ENCODE measurements around the gene ROBO1. TPM values are rescaled to one million over a fixed set of nuclear protein-coding genes. Genes with fewer than 3 reads are reported as not detected.
A peak's percentile ranks its signal among the peaks of the same experiment; 100 is the strongest.

Gene ROBO1
- total and polyA plus RNA-seq, 2 donors (not counting 3 experiments of a cell fraction or from before 2014, with no cell fraction given), result 5.9 to 14.2 TPM

GRCh38 chr3:79558943-79559342 lies 208.9 kb downstream of the ROBO1 start:
- ChIA-PET CTCF (interaction anchor here (0.6 kb wide), 1 partner anchor 1063 kb away, joined by 3 read pairs; no protein-coding TSS in a partner anchor), POLR2A (no interaction called here)
- DNase-seq (ENCODE audit: low read depth, low spot score) (no peak), FAIRE-seq (no peak)
- Histone ChIP-seq H3K79me2 (ENCODE audit: control insufficient read depth, insufficient read depth, low read length) (no peaks in the 10 kb centered on the region), H3K9me1 (replicated peaks; ENCODE audit: control insufficient read depth, extremely low read depth, insufficient read depth, low read length) (no peaks in the 10 kb centered on the region), H3K27ac (ENCODE audit: insufficient read depth, low read depth, low read length) (no peak overlapping the region), H3K36me3 (ENCODE audit: control insufficient read depth in 2 of 2, extremely low read depth in 1 of 2, insufficient read depth in 2 of 2, low read length in 2 of 2) (no peaks in the 10 kb centered on the region), H2AFZ (ENCODE audit: low read depth, low read length) (peak overlapping the region; percentile 12), H3K4me3 (replicated peaks in 1 of 3; ENCODE audit: insufficient read depth in 1 of 3, low read depth in 1 of 3, low read length in 3 of 3) (no peak overlapping the region), H3K4me1 (ENCODE audit: control insufficient read depth, extremely low read depth, insufficient read depth, low read length) (no peaks in the 10 kb centered on the region), H3K4me2 (ENCODE audit: insufficient read depth, low read length) (no peak overlapping the region), H4K20me1 (replicated peaks; ENCODE audit: control insufficient read depth, extremely low read depth, insufficient read depth, low read length) (no peaks in the 10 kb centered on the region), H3K27me3 (ENCODE audit: control insufficient read depth in 2 of 2, insufficient read depth in 2 of 2, low read length in 2 of 2) (no peaks in the 10 kb centered on the region), H3K9ac (replicated peaks; ENCODE audit: extremely low read depth, insufficient read depth, low read length) (no peak overlapping the region), H3K9me3 (replicated peaks; ENCODE audit: control insufficient read depth, insufficient read depth, low read length) (no peaks in the 10 kb centered on the region)
- dilution Hi-C loops (cut with MboI; ENCODE audit: extremely low pct_ligation_motif_present, low sequenced_read_pairs) (no loop called here), intact Hi-C loops (cut with micrococcal nuclease) (no loop called here)
- no TSS peak for BruUV-seq (replicated peaks)
- TF ChIP-seq MAX (IDR thresholded peaks at IDR 0.05; ENCODE audit: insufficient read depth, insufficient read length) (no peak), POLR2AphosphoS5 (IDR thresholded peaks at IDR 0.05; ENCODE audit: insufficient read depth, low read depth, low read length) (no peak), EZH2 (IDR thresholded peaks at IDR 0.05; ENCODE audit: borderline replicate concordance, low read depth, low read length, severe bottlenecking) (no peak), GATA2 (IDR thresholded peaks at IDR 0.05; ENCODE audit: insufficient read depth, insufficient read length, low read depth, low read length) (no peak), CTCF (IDR thresholded peaks at IDR 0.05; ENCODE audit: extremely low read depth in 1 of 2, insufficient read depth in 1 of 2, low read depth in 1 of 2, low read length in 2 of 2) (no peak), JUN (IDR thresholded peaks at IDR 0.05; ENCODE audit: borderline replicate concordance, insufficient read depth, insufficient read length, low read depth) (no peak), POLR2A (IDR thresholded peaks at IDR 0.05; ENCODE audit: low read depth, low read length) (no peak), MYC (IDR thresholded peaks at IDR 0.05; ENCODE audit: low read depth, low read length) (no peak), FOS (IDR thresholded peaks at IDR 0.05; ENCODE audit: borderline replicate concordance, insufficient read depth, low read length) (no peak)

Measured in endothelial cell of umbilical vein (primary cell).